GM19463 (cell line): ENCODE data around the gene RNF11.
"Not testable (repeated sequence)": the region's sequence is repeated elsewhere in the genome, so short reads cannot be mapped to it uniquely, and the experiment has no call there.

Experiments
- ATAC-seq: cut with Tn5 transposase; IDR thresholded peaks from one replicate; pipeline ENCODE4 v1.9.1; 2021; ENCODE audit warnings: mild to moderate bottlenecking, moderate library complexity; ENCODE audit not compliant: unreplicated experiment

The RNF11 gene, protein sequence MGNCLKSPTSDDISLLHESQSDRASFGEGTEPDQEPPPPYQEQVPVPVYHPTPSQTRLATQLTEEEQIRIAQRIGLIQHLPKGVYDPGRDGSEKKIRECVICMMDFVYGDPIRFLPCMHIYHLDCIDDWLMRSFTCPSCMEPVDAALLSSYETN

DNA sequence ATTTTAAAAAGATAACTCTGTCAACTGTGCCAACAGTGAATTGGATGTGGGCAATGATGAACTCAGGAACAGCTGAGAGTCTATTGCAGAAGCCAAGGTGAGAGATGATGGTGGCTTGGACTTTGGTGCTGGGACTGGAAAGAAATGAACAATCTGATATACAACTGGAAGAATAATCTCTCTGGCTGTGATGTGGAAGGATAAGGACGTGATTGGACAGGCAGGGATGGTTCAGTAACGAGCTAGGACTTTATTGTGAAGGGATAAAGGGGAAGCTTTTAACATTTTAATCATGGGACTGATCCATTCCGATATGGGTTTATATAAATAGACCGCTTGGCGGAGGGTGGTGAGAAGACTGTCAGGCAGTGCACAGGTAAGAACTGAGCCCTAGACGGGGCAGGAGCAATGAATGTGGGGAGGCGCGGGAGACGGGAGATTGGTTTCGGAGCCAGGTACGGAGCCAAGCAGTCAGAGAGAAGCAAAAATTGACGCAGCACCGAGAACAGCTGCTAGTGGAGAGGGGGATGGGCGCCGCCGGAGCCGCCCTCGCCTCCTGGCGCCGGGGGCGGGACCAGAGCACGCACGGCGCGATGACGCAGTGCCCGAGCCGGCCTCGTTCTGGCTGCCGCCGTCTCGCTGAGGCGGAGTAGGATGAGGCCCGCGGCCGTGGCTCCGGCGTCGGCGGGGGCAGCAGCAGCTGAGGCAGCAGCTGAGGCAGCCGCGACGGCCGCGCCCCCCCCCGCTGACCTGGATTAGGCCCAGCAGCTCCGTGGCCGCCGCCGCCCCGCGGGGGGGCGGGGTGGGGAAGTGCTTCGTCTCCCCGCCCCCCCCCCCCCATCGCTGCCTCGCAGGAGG, at the start of gene RNF11:
Gene RNF11 (plus strand): TSS at position 601 of the 858 bp plus-strand sequence. CDS start 484 bp downstream, outside the sequence.
- ATAC-seq: peak; percentile 83

GRCh38 chr1:51188230-51188629, 47.8 kb upstream of the RNF11 start:
- ATAC-seq: no peak

- peak; percentile 42 for ATAC-seq
These were observed 46.5 kb upstream of the RNF11 start for GRCh38 chr1:51189421-51190073.

DNA sequence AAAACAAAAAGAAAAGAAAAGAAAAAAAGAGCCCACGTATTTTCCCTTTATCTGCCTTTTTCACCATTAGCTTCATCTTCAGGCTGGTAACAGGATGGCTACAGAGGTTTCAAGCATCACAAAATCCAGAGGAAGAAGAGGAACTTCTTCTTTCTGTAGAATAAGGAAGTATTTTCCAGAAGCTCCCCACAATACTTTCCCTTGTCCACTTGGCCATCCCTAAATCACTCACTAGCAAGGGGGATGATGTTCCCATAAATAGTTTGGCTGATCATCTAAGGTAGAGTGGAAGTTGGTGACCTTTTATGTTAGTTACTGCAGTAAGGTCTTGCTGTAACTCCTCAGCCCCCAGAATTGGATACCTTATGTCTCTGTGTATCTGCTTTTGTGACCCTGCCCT, 45.1 kb upstream of the RNF11 start:
- ATAC-seq: no peak

GRCh38 chr1:51192213-51192843, 43.7 kb upstream of the RNF11 start:
- ATAC-seq: no peak

GRCh38 chr1:51193564-51193963, 42.5 kb upstream of the RNF11 start:
- ATAC-seq: no peak

- peak; percentile 80 for ATAC-seq
These were observed 32.8 kb upstream of the RNF11 start for GRCh38 chr1:51203121-51203873.

GRCh38 chr1:51203874-51204245, 32.2 kb upstream of the RNF11 start:
- no peak for ATAC-seq

DNA sequence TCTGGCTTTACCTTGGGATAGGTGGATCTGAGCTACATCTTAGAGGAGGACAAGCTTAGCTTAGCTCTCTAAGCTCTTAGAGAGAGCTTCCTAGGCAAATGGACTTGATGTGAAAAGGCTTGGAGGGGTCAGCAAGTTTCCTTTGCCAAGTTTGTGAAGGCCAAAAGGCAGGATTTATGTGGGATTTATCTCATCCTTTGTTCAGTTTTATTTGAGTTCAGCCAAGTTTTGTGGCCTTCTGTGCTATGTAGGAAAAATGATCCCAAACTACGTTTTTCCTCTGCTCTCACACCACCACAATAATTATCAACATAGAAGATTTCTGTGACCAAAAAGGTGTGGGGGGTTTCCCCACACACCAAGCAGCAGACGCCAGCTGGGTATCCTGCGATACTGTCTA, 26.0 kb upstream of the RNF11 start:
- ATAC-seq: no peak

GRCh38 chr1:51210676-51211075, 25.4 kb upstream of the RNF11 start:
- no peak for ATAC-seq

DNA sequence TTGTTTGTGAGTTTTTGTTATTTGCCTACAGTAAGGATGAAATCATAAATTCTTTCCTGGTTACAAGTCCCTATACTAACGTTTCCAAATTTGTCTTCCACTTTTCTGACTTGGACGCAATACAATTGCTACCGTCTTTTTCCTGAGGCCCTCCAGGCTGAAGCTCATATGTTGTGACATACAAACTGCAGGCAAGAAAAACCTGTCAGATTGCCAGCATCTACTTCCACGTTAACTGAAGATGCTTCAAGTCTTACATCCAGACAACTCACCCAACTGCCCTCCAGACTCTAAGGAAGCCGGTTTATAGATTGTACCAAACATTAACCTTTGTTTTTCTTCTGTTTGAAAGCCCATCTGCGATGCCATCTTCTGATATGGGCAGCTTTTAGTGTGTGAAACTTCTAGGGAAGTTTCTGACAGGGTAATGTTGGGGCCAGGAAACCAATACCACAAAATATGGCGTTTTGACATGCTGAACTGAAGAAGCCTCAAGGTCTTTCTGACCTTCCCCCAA, 21.4 kb upstream of the RNF11 start:
- ATAC-seq: peak; percentile 71

GRCh38 chr1:51215169-51215568, 20.9 kb upstream of the RNF11 start:
- no peak for ATAC-seq

GRCh38 chr1:51216631-51217030, 19.4 kb upstream of the RNF11 start:
- ATAC-seq: no peak

GRCh38 chr1:51217101-51217500, 19.0 kb upstream of the RNF11 start:
- no peak for ATAC-seq

DNA sequence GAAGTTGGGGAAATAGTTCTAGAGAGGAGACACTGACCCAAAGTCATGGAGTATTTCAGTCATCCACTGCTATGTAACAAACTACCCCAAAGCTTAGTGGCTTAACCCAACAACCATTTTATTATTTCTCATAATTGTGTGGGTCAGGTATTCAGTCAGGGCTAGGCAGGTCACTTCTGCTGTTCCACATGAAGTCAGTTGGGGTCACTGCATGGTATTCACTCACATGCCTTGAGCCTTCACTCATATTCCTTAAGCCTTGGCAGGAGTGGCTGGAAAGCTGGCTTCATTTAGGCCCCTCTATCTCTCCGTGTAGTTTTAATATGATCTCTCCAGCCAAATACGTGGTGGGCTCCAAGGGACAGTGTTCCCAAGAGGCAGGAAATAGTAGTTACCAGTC, 17.5 kb upstream of the RNF11 start:
- ATAC-seq: no peak

DNA sequence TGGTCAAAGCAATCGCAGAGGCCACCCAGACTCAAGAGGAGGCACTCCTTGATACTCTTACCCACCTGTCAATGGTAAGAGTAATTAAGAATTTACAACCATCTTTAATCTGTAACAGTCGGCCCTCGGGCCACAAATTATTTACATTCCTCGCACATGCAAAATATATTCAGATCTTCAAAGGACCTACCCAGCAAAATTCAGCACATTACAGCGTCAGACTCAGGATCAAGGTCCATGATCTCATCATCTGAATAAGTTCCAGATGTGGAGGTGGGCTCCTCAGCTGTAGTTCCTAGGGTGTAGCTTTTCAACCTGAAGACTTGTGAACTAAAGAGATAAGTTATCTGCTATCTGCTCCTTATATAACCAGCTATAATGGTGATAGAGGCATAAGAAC, 17.1 kb upstream of the RNF11 start:
- no peak for ATAC-seq

DNA sequence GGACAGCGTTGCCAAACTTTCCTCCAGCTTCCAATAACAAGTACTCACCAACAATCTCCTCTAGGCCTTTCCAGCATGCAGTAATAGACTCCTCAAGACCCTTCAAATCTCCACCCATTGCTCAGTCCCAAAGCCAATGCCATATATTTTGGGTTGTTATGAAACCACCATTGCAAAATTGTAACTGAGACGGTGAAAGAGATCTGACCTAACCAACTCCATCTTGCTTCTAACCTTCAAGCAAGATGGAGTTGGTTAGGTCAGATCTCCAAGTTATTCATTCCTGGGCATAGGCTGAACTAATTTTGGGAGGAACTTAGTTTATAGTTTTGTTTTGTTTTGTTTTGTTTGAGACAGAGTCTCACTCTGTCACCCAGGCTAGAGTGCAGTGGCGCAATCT, 14.5 kb upstream of the RNF11 start:
- not testable (repeated sequence) for ATAC-seq

DNA sequence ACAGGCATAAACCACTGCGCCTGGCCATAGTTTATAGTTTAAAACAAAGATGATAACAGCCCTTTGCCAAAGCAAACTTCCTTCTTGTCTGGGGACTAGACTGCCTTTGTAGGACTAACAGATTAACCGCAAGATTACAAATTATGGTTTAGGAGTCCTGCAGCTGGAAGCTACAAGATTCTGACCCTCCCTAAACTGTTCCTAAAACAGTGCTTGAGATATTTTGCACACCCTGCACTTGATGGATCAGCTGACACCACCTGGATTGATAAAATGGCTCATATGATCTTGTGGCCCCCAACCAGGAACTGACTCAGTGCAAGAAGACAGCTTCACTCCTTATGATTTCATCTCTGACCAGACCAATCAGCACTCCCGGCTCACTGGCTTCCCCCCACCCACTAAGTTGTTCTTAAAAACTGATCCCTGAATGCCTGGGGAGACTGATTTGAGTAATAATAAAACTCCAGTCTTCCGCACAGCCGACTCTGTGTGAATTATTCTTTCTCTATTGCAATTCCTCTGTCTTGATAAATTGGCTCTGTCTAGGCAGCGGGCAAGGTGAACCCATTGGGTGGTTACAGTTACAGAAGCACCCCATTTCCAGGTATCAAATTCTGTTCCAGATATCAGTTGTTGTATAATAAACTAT, 13.8 kb upstream of the RNF11 start:
- ATAC-seq: no peak

DNA sequence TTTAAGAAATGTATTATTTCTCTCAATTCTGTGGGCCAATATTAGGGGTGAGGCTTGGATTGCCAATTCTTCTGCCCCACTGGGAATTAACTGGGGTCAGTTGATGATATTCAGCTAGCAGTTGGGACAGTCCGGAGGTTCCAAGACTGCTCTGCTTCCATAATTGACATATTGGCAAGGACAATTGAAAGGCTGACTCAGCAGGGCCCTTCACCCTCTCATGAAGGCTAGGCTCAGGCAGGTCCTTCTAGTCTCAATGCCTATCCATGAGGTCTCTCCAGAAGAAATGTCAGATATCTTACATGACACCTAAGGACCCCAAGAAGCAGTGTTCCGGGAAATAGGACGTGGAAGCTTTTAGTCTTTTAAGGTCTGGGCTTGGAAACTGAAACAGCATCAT, 13.3 kb upstream of the RNF11 start:
- ATAC-seq: no peak

DNA sequence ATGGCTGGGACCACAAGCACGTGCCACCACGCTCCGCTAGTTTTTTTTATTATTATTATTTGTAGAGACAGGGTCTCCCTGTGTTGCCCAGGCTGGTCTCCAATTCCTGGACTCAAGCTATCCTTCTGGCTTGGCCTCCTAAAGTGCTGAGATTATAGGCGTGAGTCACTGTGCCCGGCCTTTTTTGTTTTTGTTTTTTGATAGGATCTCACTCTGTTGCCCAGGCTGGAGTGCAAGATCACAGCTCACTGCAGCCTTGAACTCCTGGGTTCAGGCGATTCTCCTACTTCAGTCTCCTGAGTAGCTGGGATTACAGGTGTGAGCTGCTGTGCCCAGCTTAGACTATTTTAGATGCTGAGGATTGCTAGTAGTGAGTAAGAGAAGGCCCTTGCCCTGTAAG, 11.8 kb upstream of the RNF11 start:
- ATAC-seq: no peak
